Measurements from ENCODE around the gene DMWD.

- TF ChIP-seq POLR2AphosphoS5 (IDR thresholded peaks at IDR 0.05; ENCODE audit: low read depth, low read length) (no peak), POLR2A (IDR thresholded peaks at IDR 0.05; ENCODE audit: low read depth, low read length) (no peak), TAF1 (IDR thresholded peaks at IDR 0.05; ENCODE audit: borderline replicate concordance, low read depth, low read length) (no peak)
These were observed 30.9 kb downstream of the DMWD start for GRCh38 chr19:45761714-45762113.

All from GM12892 (cell line).